ENCODE results near the gene DCAF6.
A peak's percentile ranks its signal among the peaks of the same experiment; 100 is the strongest.
"Not testable (repeated sequence)": the region's sequence is repeated elsewhere in the genome, so short reads cannot be mapped to it uniquely, and the experiment has no call there.

The DCAF6 gene

DNA sequence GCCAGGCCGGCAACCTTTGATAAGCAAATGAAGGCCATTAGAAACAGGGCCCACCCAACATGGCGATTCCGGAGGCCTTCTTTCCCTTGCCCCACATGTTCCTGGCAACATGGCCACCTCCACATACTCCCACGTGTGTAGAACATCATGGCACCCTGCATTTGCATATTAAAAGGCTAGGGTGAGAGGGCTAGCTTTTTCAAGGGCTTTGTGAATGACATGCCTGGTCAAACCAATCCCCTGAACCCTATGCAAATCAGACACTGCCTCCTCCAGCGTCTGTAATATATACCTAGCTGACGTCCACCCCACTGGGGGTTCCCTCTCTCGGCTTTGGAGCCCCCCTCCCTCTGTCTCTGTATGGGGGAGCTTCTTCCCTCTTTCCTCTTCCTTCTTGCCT lies 24.2 kb upstream of the DCAF6 start:
- H3K4me3 ChIP-seq (ENCODE audit: low read length), result no peak overlapping the region
- TF ChIP-seq ZNF274 (IDR thresholded peaks at IDR 0.05; ENCODE audit: low read depth, low read length), result no peak

- TF ChIP-seq ZNF274 (IDR thresholded peaks at IDR 0.05; ENCODE audit: low read depth, low read length), result no peak
- H3K4me3 ChIP-seq (ENCODE audit: low read length), result no peak within 1 kb of the TSS
Measured at GRCh38 chr1:167913895-167914496, 22.5 kb upstream of the DCAF6 start, which contains the start of gene ADCY10. TSS of gene ADCY10 (minus strand) at chr1:167914134. CDS start at chr1:167905140, 8,994 bp downstream.

GRCh38 chr1:167915569-167915968 lies 20.9 kb upstream of the DCAF6 start:
- no peak overlapping the region for H3K4me3 ChIP-seq (ENCODE audit: low read length)
- no peak for TF ChIP-seq ZNF274 (IDR thresholded peaks at IDR 0.05; ENCODE audit: low read depth, low read length)

- no peak for TF ChIP-seq ZNF274 (IDR thresholded peaks at IDR 0.05; ENCODE audit: low read depth, low read length)
- no peak overlapping the region for H3K4me3 ChIP-seq (ENCODE audit: low read length)
Measured at GRCh38 chr1:167916766-167917511, 19.5 kb upstream of the DCAF6 start.

- no peak for TF ChIP-seq ZNF274 (IDR thresholded peaks at IDR 0.05; ENCODE audit: low read depth, low read length)
- no peak overlapping the region for H3K4me3 ChIP-seq (ENCODE audit: low read length)
Measured at GRCh38 chr1:167922023-167922422, 14.5 kb upstream of the DCAF6 start.

DNA sequence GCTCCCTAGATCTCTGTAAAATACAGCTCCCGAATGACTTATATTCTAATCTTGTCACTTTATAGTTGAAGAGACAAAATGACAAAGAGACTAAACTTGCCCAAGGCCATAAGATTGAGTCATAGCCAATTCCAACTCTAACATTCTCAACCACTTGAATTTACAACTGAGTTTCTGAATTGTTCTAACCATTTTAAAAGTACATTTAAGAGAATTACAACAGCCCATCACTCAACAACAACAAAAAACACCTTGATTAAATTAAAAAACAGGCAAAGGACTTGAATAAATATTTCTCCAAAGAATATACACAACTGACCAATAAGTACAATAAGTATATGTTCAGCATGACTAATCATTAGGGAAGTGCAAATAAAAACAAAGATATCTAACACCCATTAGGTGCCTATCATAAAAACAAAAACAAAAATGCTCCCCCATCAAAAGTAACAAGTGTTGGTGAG lies 13.8 kb upstream of the DCAF6 start:
- no peak overlapping the region for H3K4me3 ChIP-seq (ENCODE audit: low read length)
- TF ChIP-seq ZNF274 (IDR thresholded peaks at IDR 0.05; ENCODE audit: low read depth, low read length), result no peak

GRCh38 chr1:167923324-167924056 lies 13.0 kb upstream of the DCAF6 start:
- no peak for TF ChIP-seq ZNF274 (IDR thresholded peaks at IDR 0.05; ENCODE audit: low read depth, low read length)
- no peak overlapping the region for H3K4me3 ChIP-seq (ENCODE audit: low read length)

DNA sequence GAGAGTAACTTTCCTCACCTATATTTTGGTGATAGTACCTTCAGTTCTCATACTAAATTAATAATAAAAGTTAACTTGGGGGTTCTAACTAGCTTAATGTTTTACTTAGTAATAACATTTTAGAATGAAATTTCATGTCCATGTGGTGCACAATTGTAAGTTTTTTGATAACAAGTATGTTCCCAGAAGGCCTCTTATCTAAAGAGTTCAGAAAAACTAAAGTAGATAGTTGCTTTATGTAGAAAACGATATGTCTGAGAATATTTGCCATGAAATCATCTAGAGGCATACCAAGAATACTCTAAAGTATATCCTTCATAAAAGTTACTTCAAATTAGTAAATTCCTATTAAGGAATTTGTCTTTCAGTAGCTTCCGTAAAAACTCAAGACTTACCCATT lies 12.4 kb upstream of the DCAF6 start:
- no peak for TF ChIP-seq ZNF274 (IDR thresholded peaks at IDR 0.05; ENCODE audit: low read depth, low read length)
- H3K4me3 ChIP-seq (ENCODE audit: low read length), result no peak overlapping the region

DNA sequence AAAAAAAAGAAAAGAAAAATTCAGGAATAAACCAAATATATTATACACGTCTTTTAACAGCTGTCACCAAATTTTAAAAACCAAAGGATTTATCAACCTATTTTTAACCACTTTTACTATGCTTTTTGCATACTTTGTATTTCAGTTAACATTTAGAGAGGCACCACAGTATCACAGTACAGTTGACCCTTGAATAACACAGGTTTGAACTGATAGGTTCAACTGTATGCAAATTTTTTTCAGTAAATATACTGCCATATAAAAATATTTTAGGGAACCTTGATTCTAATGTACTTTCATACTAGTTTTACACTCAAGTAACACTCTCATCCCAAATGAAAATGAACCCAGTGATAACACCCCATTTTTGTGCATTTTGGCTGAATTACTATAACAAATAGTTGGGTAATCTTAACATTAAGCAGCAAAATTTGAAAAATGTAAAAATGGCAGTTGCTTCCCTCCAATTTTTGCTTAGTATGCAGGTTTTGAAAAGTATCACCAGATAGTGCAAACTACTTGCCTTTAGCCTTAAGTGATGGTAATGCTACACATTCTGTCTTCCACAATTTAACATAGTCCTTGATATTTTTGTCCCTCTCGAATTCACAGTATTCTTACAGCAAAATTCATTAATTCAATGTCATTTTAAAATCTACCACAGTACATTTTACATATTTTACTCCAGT lies 11.8 kb upstream of the DCAF6 start:
- TF ChIP-seq ZNF274 (IDR thresholded peaks at IDR 0.05; ENCODE audit: low read depth, low read length), result no peak
- H3K4me3 ChIP-seq (ENCODE audit: low read length), result no peak overlapping the region

- no peak for TF ChIP-seq ZNF274 (IDR thresholded peaks at IDR 0.05; ENCODE audit: low read depth, low read length)
- peak overlapping the region; percentile 67 for H3K4me3 ChIP-seq (ENCODE audit: low read length)
Measured at GRCh38 chr1:167926486-167926997, 9.9 kb upstream of the DCAF6 start.

GRCh38 chr1:167927046-167927754 lies 9.3 kb upstream of the DCAF6 start:
- TF ChIP-seq ZNF274 (IDR thresholded peaks at IDR 0.05; ENCODE audit: low read depth, low read length), result no peak

DNA sequence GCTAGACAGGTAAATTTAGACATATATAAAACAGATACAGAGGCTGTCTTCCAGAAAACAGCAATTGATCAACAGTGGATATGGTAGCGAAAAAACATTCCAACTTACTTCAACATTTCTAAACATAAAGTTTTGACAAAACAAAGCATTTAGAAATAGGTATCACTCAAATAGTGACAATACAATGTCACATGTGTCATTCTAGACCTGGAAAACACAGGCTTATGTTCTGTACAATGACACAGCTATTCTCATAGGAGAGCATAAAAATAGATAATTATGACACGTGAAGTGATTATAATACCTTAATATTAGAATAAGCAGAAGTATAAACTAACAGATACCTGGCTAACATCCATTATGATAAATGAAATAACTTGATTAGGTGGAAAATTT lies 8.0 kb upstream of the DCAF6 start:
- H3K4me3 ChIP-seq (ENCODE audit: low read length), result no peak overlapping the region
- TF ChIP-seq ZNF274 (IDR thresholded peaks at IDR 0.05; ENCODE audit: low read depth, low read length), result no peak

More at GRCh38 chr1:167927046-167927754, 9.3 kb upstream of the DCAF6 start:
- H3K4me3 ChIP-seq (ENCODE audit: low read length), result peak overlapping the region; percentile 67

GRCh38 chr1:167928919-167929318 lies 7.6 kb upstream of the DCAF6 start:
- H3K4me3 ChIP-seq (ENCODE audit: low read length), result not testable (repeated sequence)
